ENCODE results near the gene ANO7.

ANO7 gene

GRCh38 chr2:241255542-241256167 is 67.2 kb downstream of the ANO7 start:
- no peak for DNase-seq

- no peak for DNase-seq
Observed at GRCh38 chr2:241256168-241256545, 67.7 kb downstream of the ANO7 start.

GRCh38 chr2:241257419-241258032 is 69.0 kb downstream of the ANO7 start:
- no peak for DNase-seq

- no peak for DNase-seq
Observed at GRCh38 chr2:241258505-241259280, 70.2 kb downstream of the ANO7 start.

- DNase-seq: no peak
Observed at GRCh38 chr2:241260911-241261310, 72.4 kb downstream of the ANO7 start.

- no peak for DNase-seq
Observed at GRCh38 chr2:241261628-241262027, 73.2 kb downstream of the ANO7 start.

GRCh38 chr2:241263061-241263460 is 74.6 kb downstream of the ANO7 start:
- DNase-seq: no peak

- no peak for DNase-seq
Observed at GRCh38 chr2:241265506-241265905, 77.0 kb downstream of the ANO7 start.

- no peak for DNase-seq
Observed at GRCh38 chr2:241267249-241268067, 79.0 kb downstream of the ANO7 start.

GRCh38 chr2:241268306-241268705 is 79.8 kb downstream of the ANO7 start:
- no peak for DNase-seq

GRCh38 chr2:241268716-241269445 is 80.4 kb downstream of the ANO7 start:
- peak; percentile 45 for DNase-seq

GRCh38 chr2:241269707-241270520 is 81.4 kb downstream of the ANO7 start:
- no peak for DNase-seq

GRCh38 chr2:241270531-241270930 is 82.1 kb downstream of the ANO7 start:
- DNase-seq: no peak

- DNase-seq: peak; percentile 78
Observed at GRCh38 chr2:241271706-241272302, 83.3 kb downstream of the ANO7 start.

GRCh38 chr2:241272303-241273209 is 84.1 kb downstream of the ANO7 start:
- DNase-seq: peak; percentile 80

- DNase-seq: no peak
Observed at GRCh38 chr2:241273210-241274020, 84.9 kb downstream of the ANO7 start.

- no peak for DNase-seq
Observed at GRCh38 chr2:241274127-241274526, 85.7 kb downstream of the ANO7 start.

Data from fibroblast of skin of right quadriceps (primary cell).